ENCODE measurements around the gene IL11RA. TPM values are rescaled to one million over a fixed set of nuclear protein-coding genes. Genes with fewer than 3 reads are reported as not detected.
A peak's percentile ranks its signal among the peaks of the same experiment; 100 is the strongest.

Gene IL11RA
- total RNA-seq, 1 donor from 2014 or later: 22.2 TPM

DNA sequence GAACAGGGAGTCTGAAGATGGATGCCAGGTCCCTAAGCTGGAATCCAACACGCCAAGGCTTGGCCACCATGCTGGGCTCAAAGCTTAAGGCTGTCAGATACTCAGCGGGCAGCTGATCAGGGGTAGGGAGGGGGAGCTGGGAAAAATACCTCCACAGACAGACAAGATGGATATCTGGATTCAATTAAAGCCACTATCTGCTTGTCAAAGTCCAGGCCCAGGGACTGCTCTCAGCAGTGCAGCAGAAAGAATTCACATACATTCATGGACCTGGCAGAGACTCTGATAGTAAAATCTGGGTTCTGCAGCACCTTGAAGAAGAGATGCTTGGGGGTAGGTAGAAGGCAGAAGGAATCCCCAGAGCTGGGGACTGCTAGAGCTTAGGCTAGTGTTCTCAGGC is 36.9 kb upstream of the IL11RA start:
- no peaks in the 10 kb centered on the region for H3K9me3 ChIP-seq (ENCODE audit: insufficient read depth, low read depth, low read length)
- no peak overlapping the region for H3K27ac ChIP-seq (ENCODE audit: low read depth, low read length)
- Mint-ChIP-seq H3K27ac (ENCODE audit: unreplicated experiment) (no peak overlapping the region), H3K4me1 (ENCODE audit: low read depth, unreplicated experiment) (peaks cover 6% of the 10 kb centered on the region), H3K4me3 (ENCODE audit: unreplicated experiment) (no peak overlapping the region), H3K27me3 (ENCODE audit: low read depth, unreplicated experiment) (peaks cover 2% of the 10 kb centered on the region), H3K9me3 (ENCODE audit: unreplicated experiment) (no peaks in the 10 kb centered on the region), H3K36me3 (ENCODE audit: low read depth, unreplicated experiment) (peaks cover 21% of the 10 kb centered on the region)
- H2AFZ ChIP-seq (ENCODE audit: low read depth, low read length): no peak overlapping the region
- H3K9ac ChIP-seq (ENCODE audit: low read length): no peak overlapping the region
- peaks cover 24% of the 10 kb centered on the region for H3K79me2 ChIP-seq (ENCODE audit: insufficient read depth, low read length)
- FAIRE-seq: no peak
- H3K4me2 ChIP-seq (ENCODE audit: low read length): no peak overlapping the region
- H3K4me1 ChIP-seq (ENCODE audit: insufficient read depth, low read length): peaks cover 21% of the 10 kb centered on the region
- TF ChIP-seq EZH2 (IDR thresholded peaks at IDR 0.05; ENCODE audit: insufficient read depth, low read length) (no peak), CTCF (IDR thresholded peaks at IDR 0.05; ENCODE audit: insufficient read depth, low read depth, low read length) (no peak)
- H4K20me1 ChIP-seq (ENCODE audit: insufficient read depth, low read length): peaks cover 3% of the 10 kb centered on the region
- H3K36me3 ChIP-seq (ENCODE audit: insufficient read depth, low read length): peaks cover 13% of the 10 kb centered on the region
- H3K27me3 ChIP-seq (ENCODE audit: insufficient read depth, low read length): no peaks in the 10 kb centered on the region
- no peak for DNase-seq (ENCODE audit: low read depth)
- no peak overlapping the region for H3K4me3 ChIP-seq (ENCODE audit: insufficient read depth, low read depth, low read length)

- Histone ChIP-seq H3K36me3 (ENCODE audit: insufficient read depth, low read length) (peaks cover 13% of the 10 kb centered on the region), H3K27ac (ENCODE audit: low read depth, low read length) (peak within 1 kb of the TSS; percentile 49), H3K27me3 (ENCODE audit: insufficient read depth, low read length) (peaks cover 19% of the 10 kb centered on the region), H3K4me3 (ENCODE audit: insufficient read depth, low read depth, low read length) (peak within 1 kb of the TSS; percentile 79), H3K4me1 (ENCODE audit: insufficient read depth, low read length) (peaks cover 6% of the 10 kb centered on the region), H3K79me2 (ENCODE audit: insufficient read depth, low read length) (peaks cover 12% of the 10 kb centered on the region), H3K4me2 (ENCODE audit: low read length) (peak within 1 kb of the TSS; percentile 94), H3K9ac (ENCODE audit: low read length) (peak within 1 kb of the TSS; percentile 85), H2AFZ (ENCODE audit: low read depth, low read length) (peak within 1 kb of the TSS; percentile 86), H3K9me3 (ENCODE audit: insufficient read depth, low read depth, low read length) (no peaks in the 10 kb centered on the region), H4K20me1 (ENCODE audit: insufficient read depth, low read length) (no peaks in the 10 kb centered on the region)
- H3K4me1 Mint-ChIP-seq (ENCODE audit: low read depth, unreplicated experiment): peaks cover 3% of the 10 kb centered on the region
- TF ChIP-seq EZH2 (IDR thresholded peaks at IDR 0.05; ENCODE audit: insufficient read depth, low read length): no peak
- TF ChIP-seq CTCF (IDR thresholded peaks at IDR 0.05; ENCODE audit: insufficient read depth, low read depth, low read length): no peak
- peaks cover 15% of the 10 kb centered on the region for H3K36me3 Mint-ChIP-seq (ENCODE audit: low read depth, unreplicated experiment)
- FAIRE-seq: peak; percentile 95
- peak; percentile 91 for DNase-seq (ENCODE audit: low read depth)
- no peaks in the 10 kb centered on the region for H3K9me3 Mint-ChIP-seq (ENCODE audit: unreplicated experiment)
- peak within 1 kb of the TSS; percentile 94 for H3K4me3 Mint-ChIP-seq (ENCODE audit: unreplicated experiment)
- H3K27me3 Mint-ChIP-seq (ENCODE audit: low read depth, unreplicated experiment): peaks cover 16% of the 10 kb centered on the region
- H3K27ac Mint-ChIP-seq (ENCODE audit: unreplicated experiment): peak within 1 kb of the TSS; percentile 67
Measured at GRCh38 chr9:34620061-34620994, 31.7 kb upstream of the IL11RA start, which contains the start of gene DCTN3. Gene DCTN3 (minus strand): TSS chr9:34620495. CDS start chr9:34620464, 31 bp downstream.
